ENCODE measurements around the gene LOXL1.

The LOXL1 gene

GRCh38 chr15:73932381-73933191 lies 6.3 kb downstream of the LOXL1 start:
- no peak overlapping the region for H3K4me2 ChIP-seq (ENCODE audit: low read length)
- no peak overlapping the region for H4K8ac ChIP-seq (ENCODE audit: low read depth, low read length)
- no peak overlapping the region for H2BK5ac ChIP-seq (ENCODE audit: low read length)
- no peak overlapping the region for H3K27ac ChIP-seq (ENCODE audit: low read depth, low read length)
- no peaks in the 10 kb centered on the region for H3K27me3 ChIP-seq (ENCODE audit: insufficient read depth, low read length, poor library complexity)
- no CpG with 5 or more reads among the region's 6 CpGs for WGBS (ENCODE audit: extremely low coverage, insufficient coverage, low lambda C conversion rate)
- H3K79me2 ChIP-seq (ENCODE audit: control insufficient read depth, insufficient read depth, low read length), result no peaks in the 10 kb centered on the region
- no peaks in the 10 kb centered on the region for H3K4me1 ChIP-seq (ENCODE audit: control insufficient read depth, low read depth, low read length)
- H3K9ac ChIP-seq (ENCODE audit: low read length), result no peak overlapping the region
- H3K79me1 ChIP-seq (ENCODE audit: low read length), result no peaks in the 10 kb centered on the region
- H3K23ac ChIP-seq (ENCODE audit: low read length), result no peak overlapping the region
- no peaks in the 10 kb centered on the region for H3K36me3 ChIP-seq (ENCODE audit: control insufficient read depth, insufficient read depth, low read length)
- H3K56ac ChIP-seq (ENCODE audit: low read length), result no peak overlapping the region
- H3K4ac ChIP-seq (ENCODE audit: low read depth, low read length), result no peak overlapping the region
- no peak overlapping the region for H2BK15ac ChIP-seq (replicated peaks; ENCODE audit: low read depth)
- H3K18ac ChIP-seq (ENCODE audit: low read length), result no peak overlapping the region
- no peak overlapping the region for H2BK120ac ChIP-seq (ENCODE audit: low read depth, low read length)
- H4K5ac ChIP-seq (ENCODE audit: low read length), result no peak overlapping the region
- no peak overlapping the region for H3K4me3 ChIP-seq (ENCODE audit: low read length)
- no peak for DNase-seq
- no peak overlapping the region for H2AK5ac ChIP-seq (ENCODE audit: low read length)

GRCh38 chr15:73934281-73934680 lies 8.0 kb downstream of the LOXL1 start:
- Histone ChIP-seq H3K36me3 (ENCODE audit: control insufficient read depth, insufficient read depth, low read length) (no peaks in the 10 kb centered on the region), H3K9ac (ENCODE audit: low read length) (no peak overlapping the region), H3K23ac (ENCODE audit: low read length) (no peak overlapping the region), H3K18ac (ENCODE audit: low read length) (no peak overlapping the region), H3K4ac (ENCODE audit: low read depth, low read length) (no peak overlapping the region), H3K79me1 (ENCODE audit: low read length) (no peaks in the 10 kb centered on the region), H3K4me3 (ENCODE audit: low read length) (no peak overlapping the region), H3K79me2 (ENCODE audit: control insufficient read depth, insufficient read depth, low read length) (no peaks in the 10 kb centered on the region), H4K8ac (ENCODE audit: low read depth, low read length) (no peak overlapping the region), H2BK120ac (ENCODE audit: low read depth, low read length) (no peak overlapping the region), H3K27ac (ENCODE audit: low read depth, low read length) (no peak overlapping the region), H3K4me2 (ENCODE audit: low read length) (no peak overlapping the region), H3K56ac (ENCODE audit: low read length) (no peak overlapping the region), H2BK15ac (replicated peaks; ENCODE audit: low read depth) (no peak overlapping the region), H2BK5ac (ENCODE audit: low read length) (no peak overlapping the region), H2AK5ac (ENCODE audit: low read length) (no peak overlapping the region), H3K4me1 (ENCODE audit: control insufficient read depth, low read depth, low read length) (no peaks in the 10 kb centered on the region), H3K27me3 (ENCODE audit: insufficient read depth, low read length, poor library complexity) (no peaks in the 10 kb centered on the region), H4K5ac (ENCODE audit: low read length) (no peak overlapping the region)
- no CpG with 5 or more reads among the region's 7 CpGs for WGBS (ENCODE audit: extremely low coverage, insufficient coverage, low lambda C conversion rate)
- no peak for DNase-seq

GRCh38 chr15:73935547-73935946 lies 9.3 kb downstream of the LOXL1 start:
- WGBS (ENCODE audit: extremely low coverage, insufficient coverage, low lambda C conversion rate), result no CpG with 5 or more reads among the region's 4 CpGs
- Histone ChIP-seq H2AK5ac (ENCODE audit: low read length) (no peak overlapping the region), H3K9ac (ENCODE audit: low read length) (no peak overlapping the region), H3K23ac (ENCODE audit: low read length) (no peak overlapping the region), H2BK120ac (ENCODE audit: low read depth, low read length) (no peak overlapping the region), H3K79me2 (ENCODE audit: control insufficient read depth, insufficient read depth, low read length) (no peaks in the 10 kb centered on the region), H3K27ac (ENCODE audit: low read depth, low read length) (no peak overlapping the region), H3K79me1 (ENCODE audit: low read length) (no peaks in the 10 kb centered on the region), H3K4me3 (ENCODE audit: low read length) (no peak overlapping the region), H3K27me3 (ENCODE audit: insufficient read depth, low read length, poor library complexity) (no peaks in the 10 kb centered on the region), H3K18ac (ENCODE audit: low read length) (no peak overlapping the region), H2BK5ac (ENCODE audit: low read length) (no peak overlapping the region), H3K36me3 (ENCODE audit: control insufficient read depth, insufficient read depth, low read length) (no peaks in the 10 kb centered on the region), H3K4me1 (ENCODE audit: control insufficient read depth, low read depth, low read length) (no peaks in the 10 kb centered on the region), H4K5ac (ENCODE audit: low read length) (no peak overlapping the region), H2BK15ac (replicated peaks; ENCODE audit: low read depth) (no peak overlapping the region), H3K4ac (ENCODE audit: low read depth, low read length) (no peak overlapping the region), H3K4me2 (ENCODE audit: low read length) (no peak overlapping the region), H4K8ac (ENCODE audit: low read depth, low read length) (no peak overlapping the region), H3K56ac (ENCODE audit: low read length) (no peak overlapping the region)
- no peak for DNase-seq

- H3K4me2 ChIP-seq (ENCODE audit: low read length), result no peak overlapping the region
- no peak overlapping the region for H3K4ac ChIP-seq (ENCODE audit: low read depth, low read length)
- H2BK5ac ChIP-seq (ENCODE audit: low read length), result no peak overlapping the region
- no peak overlapping the region for H3K9ac ChIP-seq (ENCODE audit: low read length)
- no peaks in the 10 kb centered on the region for H3K4me1 ChIP-seq (ENCODE audit: control insufficient read depth, low read depth, low read length)
- no peak overlapping the region for H3K23ac ChIP-seq (ENCODE audit: low read length)
- H3K27me3 ChIP-seq (ENCODE audit: insufficient read depth, low read length, poor library complexity), result no peaks in the 10 kb centered on the region
- H3K36me3 ChIP-seq (ENCODE audit: control insufficient read depth, insufficient read depth, low read length), result no peaks in the 10 kb centered on the region
- H3K56ac ChIP-seq (ENCODE audit: low read length), result no peak overlapping the region
- no peaks in the 10 kb centered on the region for H3K79me2 ChIP-seq (ENCODE audit: control insufficient read depth, insufficient read depth, low read length)
- no peak overlapping the region for H2BK15ac ChIP-seq (replicated peaks; ENCODE audit: low read depth)
- H3K27ac ChIP-seq (ENCODE audit: low read depth, low read length), result no peak overlapping the region
- H2BK120ac ChIP-seq (ENCODE audit: low read depth, low read length), result no peak overlapping the region
- H2AK5ac ChIP-seq (ENCODE audit: low read length), result no peak overlapping the region
- no peaks in the 10 kb centered on the region for H3K79me1 ChIP-seq (ENCODE audit: low read length)
- H4K8ac ChIP-seq (ENCODE audit: low read depth, low read length), result no peak overlapping the region
- H3K18ac ChIP-seq (ENCODE audit: low read length), result no peak overlapping the region
- H4K5ac ChIP-seq (ENCODE audit: low read length), result no peak overlapping the region
- no CpG with 5 or more reads among the region's 5 CpGs for whole genome bisulfite sequencing (ENCODE audit: extremely low coverage, insufficient coverage, low lambda C conversion rate)
- no peak overlapping the region for H3K4me3 ChIP-seq (ENCODE audit: low read length)
- no peak for DNase-seq
These were observed 9.9 kb downstream of the LOXL1 start for GRCh38 chr15:73936181-73936580.

GRCh38 chr15:73936588-73937290 lies 10.5 kb downstream of the LOXL1 start:
- Histone ChIP-seq H3K23ac (ENCODE audit: low read length) (no peak overlapping the region), H3K9ac (ENCODE audit: low read length) (no peak overlapping the region), H2BK15ac (replicated peaks; ENCODE audit: low read depth) (no peak overlapping the region), H4K8ac (ENCODE audit: low read depth, low read length) (no peak overlapping the region), H3K4me2 (ENCODE audit: low read length) (no peak overlapping the region), H3K4ac (ENCODE audit: low read depth, low read length) (no peak overlapping the region), H3K36me3 (ENCODE audit: control insufficient read depth, insufficient read depth, low read length) (no peaks in the 10 kb centered on the region), H3K79me1 (ENCODE audit: low read length) (no peaks in the 10 kb centered on the region), H3K4me1 (ENCODE audit: control insufficient read depth, low read depth, low read length) (peaks cover 2% of the 10 kb centered on the region), H3K79me2 (ENCODE audit: control insufficient read depth, insufficient read depth, low read length) (no peaks in the 10 kb centered on the region), H2BK120ac (ENCODE audit: low read depth, low read length) (no peak overlapping the region), H3K56ac (ENCODE audit: low read length) (no peak overlapping the region), H4K5ac (ENCODE audit: low read length) (no peak overlapping the region), H3K18ac (ENCODE audit: low read length) (no peak overlapping the region), H2BK5ac (ENCODE audit: low read length) (no peak overlapping the region), H2AK5ac (ENCODE audit: low read length) (no peak overlapping the region), H3K27ac (ENCODE audit: low read depth, low read length) (no peak overlapping the region), H3K4me3 (ENCODE audit: low read length) (no peak overlapping the region), H3K27me3 (ENCODE audit: insufficient read depth, low read length, poor library complexity) (no peaks in the 10 kb centered on the region)
- DNase-seq, result no peak
- whole genome bisulfite sequencing (ENCODE audit: extremely low coverage, insufficient coverage, low lambda C conversion rate), result no CpG with 5 or more reads among the region's 12 CpGs

All from mesendoderm (in vitro differentiated cells).